A549 (cell line): ENCODE measurements around the gene HOXA4. TPM values are rescaled to one million over a fixed set of nuclear protein-coding genes. Genes with fewer than 3 reads are reported as not detected.

Source experiments
- ATAC-seq, 2 experiments: fragments of 200-7000 bp in 1 of 2; fragments of >200 bp in 1 of 2; cut with Nextera tagmentation in 1 of 2; cut with Tn5 transposase in 1 of 2; 3 replicates each; pipeline versions ENCODE4 v1.8.0 to v1.9.1; 2018 to 2020; ENCODE audit warnings: mild to moderate bottlenecking in 1 of 2, moderate library complexity in 1 of 2
- CTCF ChIA-PET: fragments of 300-600 bp; sonication (Branson Sonifier 250); formaldehyde crosslinking; extraction: SDS; loops from one replicate; lab custom pipeline; 2021; ENCODE audit warnings: antibody characterized with exemption, inconsistent platforms; lab: Yijun Ruan, JAX
- POLR2A ChIA-PET: fragments of 350-600 bp; formaldehyde crosslinking; extraction: SDS; loops from one replicate; lab custom pipeline; 2021; ENCODE audit warnings: antibody characterized with exemption, inconsistent platforms; lab: Yijun Ruan, JAX
- DNase-seq, 2 experiments: peaks; one replicate each; pipeline versions ENCODE4 v3.0.0 to v3.0.0-alpha.2; 2011 to 2016; ENCODE audit warnings: low read depth in 1 of 2, low spot score in 1 of 2
- FAIRE-seq: peaks from 2 replicates; lab custom pipeline; 2011; peaks lifted over from hg19 to GRCh38; lab: Jason Lieb, UNC
- H3K27ac ChIP-seq, 2 experiments: fragments of >200 bp; sonication (Bioruptor Twin); formaldehyde crosslinking; 3 replicates each; pipeline ENCODE4 v1.5.1; 2016 to 2017
- H3K4me1 ChIP-seq: fragments of >200 bp; sonication (Bioruptor Twin); formaldehyde crosslinking; 3 replicates; pipeline ENCODE4 v1.6.1; 2016
- H3K4me2 ChIP-seq: fragments of >200 bp; sonication (Bioruptor Twin); formaldehyde crosslinking; 3 replicates; pipeline ENCODE4 v1.6.1; 2016
- H3K4me3 ChIP-seq: fragments of >200 bp; sonication (Bioruptor Twin); formaldehyde crosslinking; 3 replicates; pipeline ENCODE4 v1.5.1; 2016
- H3K9me3 ChIP-seq: fragments of >200 bp; sonication (Bioruptor Twin); formaldehyde crosslinking; 3 replicates; pipeline ENCODE4 v1.6.1; 2016
- CBX2 ChIP-seq: fragments of 200-600 bp; sonication (generic); IDR thresholded peaks from 2 replicates; pipeline ENCODE4 v1.6.1; 2016; ENCODE audit warnings: low read depth, mild to moderate bottlenecking, borderline replicate concordance
- CBX8 ChIP-seq: fragments of 200-600 bp; sonication (generic); IDR thresholded peaks from 2 replicates; pipeline ENCODE4 v1.6.1; 2016
- CHD2 ChIP-seq: fragments of 150-350 bp; IDR thresholded peaks from 2 replicates; pipeline ENCODE4 v1.6.1; 2014; ENCODE audit warnings: low read length; ENCODE audit not compliant: partially characterized antibody
- FOXS1 ChIP-seq: fragments of 250-450 bp; sonication (Bioruptor Pico); IDR thresholded peaks from 2 replicates; pipeline ENCODE4 v1.5.0; 2020; ENCODE audit warnings: mild to moderate bottlenecking, moderate library complexity
- HOXB5 ChIP-seq: fragments of 250-450 bp; sonication (Bioruptor Pico); IDR thresholded peaks from 2 replicates; pipeline ENCODE4 v1.5.0; 2020; ENCODE audit warnings: mild to moderate bottlenecking, moderate library complexity
- JUN ChIP-seq, 2 experiments: fragments of >200 bp; sonication (Bioruptor Twin); formaldehyde crosslinking; IDR thresholded peaks; 2 replicates in 1 of 2; 3 replicates in 1 of 2; pipeline ENCODE4 v1.6.1; 2016 to 2017
- KDM1A ChIP-seq: fragments of 200-600 bp; sonication (generic); IDR thresholded peaks from 2 replicates; pipeline ENCODE4 v1.6.1; 2016; ENCODE audit warnings: low read depth, mild to moderate bottlenecking
- KDM5A ChIP-seq: fragments of 200-600 bp; sonication (generic); IDR thresholded peaks from 2 replicates; pipeline ENCODE4 v1.6.1; 2016; ENCODE audit warnings: antibody characterized with exemption, mild to moderate bottlenecking
- MAFK ChIP-seq: fragments of 450-650 bp; IDR thresholded peaks from 2 replicates; pipeline ENCODE4 v1.6.1; 2014; ENCODE audit not compliant: partially characterized antibody
- NR3C1 ChIP-seq: fragments of >200 bp; sonication (Bioruptor Twin); formaldehyde crosslinking; IDR thresholded peaks from 3 replicates; pipeline ENCODE4 v1.6.1; 2017
- POLR2A ChIP-seq: IDR thresholded peaks from 2 replicates; pipeline ENCODE4 v1.6.1; 2012; ENCODE audit warnings: mild to moderate bottlenecking, low read length
- RAD21 ChIP-seq, 2 experiments: fragments of >200 bp in 1 of 2; sonication (Bioruptor Twin) in 1 of 2; formaldehyde crosslinking in 1 of 2; IDR thresholded peaks in 1 of 2; conservative IDR thresholded peaks in 1 of 2; 2 replicates in 1 of 2; 3 replicates in 1 of 2; pipeline ENCODE4 v1.6.1; 2012 to 2018; ENCODE audit warnings: inconsistent platforms in 1 of 2
- RCOR1 ChIP-seq: fragments of 150-350 bp; IDR thresholded peaks from 2 replicates; pipeline ENCODE4 v1.6.1; 2014; ENCODE audit warnings: antibody characterized with exemption, low read length, low read depth
- RFX5 ChIP-seq: fragments of 450-650 bp; IDR thresholded peaks from 2 replicates; pipeline ENCODE4 v1.7.1; 2014; ENCODE audit warnings: antibody characterized with exemption, mild to moderate bottlenecking, moderate library complexity
- SMC3 ChIP-seq: fragments of >200 bp; sonication (Bioruptor Twin); formaldehyde crosslinking; IDR thresholded peaks from 3 replicates; pipeline ENCODE4 v1.6.1; 2018; ENCODE audit warnings: inconsistent platforms
- SREBF2 ChIP-seq: fragments of 450-650 bp; IDR thresholded peaks from 2 replicates; pipeline ENCODE4 v1.6.1; 2014; ENCODE audit warnings: mild to moderate bottlenecking, moderate library complexity
- TP53 ChIP-seq: fragments of 250-450 bp; sonication (Bioruptor Pico); IDR thresholded peaks from 2 replicates; pipeline ENCODE4 v1.5.0; 2021; ENCODE audit warnings: mild to moderate bottlenecking, moderate library complexity
- ZSCAN20 ChIP-seq: fragments of 250-450 bp; sonication (Bioruptor Pico); IDR thresholded peaks from 2 replicates; pipeline ENCODE4 v1.8.0; 2022; ENCODE audit warnings: mild to moderate bottlenecking, moderate library complexity
- WGBS: methylation state at CpG from one replicate; pipeline ENCODE4 v1.1.6; 2017; ENCODE audit errors: missing lambda C conversion rate; 5-methylcytosine and 5-hydroxymethylcytosine counted together
- polyA plus RNA-seq, 4 experiments: library from polyadenylated mRNA; depleted of rRNA in 3 of 4; stranded (reverse); fragments of >200 nt; fragmentation: RNase III in 1 of 4; extraction: RNeasy Plus Mini Kit Qiagen cat#74134 plus additional on column Dnase treatment in 1 of 4; gene quantifications; 2 replicates in 3 of 4; 3 replicates in 1 of 4; pipeline ENCODE4 v1.2.3, GENCODE V29; 2011 to 2017
- TF ChIP-seq, protein P1 (sequence below): fragments of 250-450 bp; sonication (Bioruptor Pico); IDR thresholded peaks from 2 replicates; pipeline ENCODE4 v1.5.0; 2020; ENCODE audit warnings: low read depth, mild to moderate bottlenecking, moderate library complexity
- TF ChIP-seq, protein P2 (sequence below): fragments of 450-650 bp; IDR thresholded peaks from 2 replicates; pipeline ENCODE4 v1.6.1; 2014; ENCODE audit warnings: antibody characterized with exemption
- TF ChIP-seq, protein P3 (sequence below): fragments of >200 bp; sonication (Bioruptor Twin); formaldehyde crosslinking; IDR thresholded peaks from 3 replicates; pipeline ENCODE4 v1.5.1; 2016
- TF ChIP-seq, protein P4 (sequence below): fragments of >200 bp; sonication (Bioruptor Twin); formaldehyde crosslinking; IDR thresholded peaks from 3 replicates; pipeline ENCODE4 v1.6.1; 2016
- TF ChIP-seq, protein P5 (sequence below): fragments of 200-600 bp; sonication (generic); IDR thresholded peaks from 2 replicates; pipeline ENCODE4 v1.6.1; 2016; ENCODE audit warnings: antibody characterized with exemption, mild to moderate bottlenecking, moderate library complexity
- TF ChIP-seq, protein P6 (sequence below): fragments of 150-350 bp; IDR thresholded peaks from 2 replicates; pipeline ENCODE4 v1.6.1; 2014; ENCODE audit warnings: low read depth, mild to moderate bottlenecking, low read length

Gene HOXA4
- polyA plus RNA-seq, 2 of the 4 experiments (the other 2 are of a cell fraction), result 2.1 to 2.6 TPM

DNA sequence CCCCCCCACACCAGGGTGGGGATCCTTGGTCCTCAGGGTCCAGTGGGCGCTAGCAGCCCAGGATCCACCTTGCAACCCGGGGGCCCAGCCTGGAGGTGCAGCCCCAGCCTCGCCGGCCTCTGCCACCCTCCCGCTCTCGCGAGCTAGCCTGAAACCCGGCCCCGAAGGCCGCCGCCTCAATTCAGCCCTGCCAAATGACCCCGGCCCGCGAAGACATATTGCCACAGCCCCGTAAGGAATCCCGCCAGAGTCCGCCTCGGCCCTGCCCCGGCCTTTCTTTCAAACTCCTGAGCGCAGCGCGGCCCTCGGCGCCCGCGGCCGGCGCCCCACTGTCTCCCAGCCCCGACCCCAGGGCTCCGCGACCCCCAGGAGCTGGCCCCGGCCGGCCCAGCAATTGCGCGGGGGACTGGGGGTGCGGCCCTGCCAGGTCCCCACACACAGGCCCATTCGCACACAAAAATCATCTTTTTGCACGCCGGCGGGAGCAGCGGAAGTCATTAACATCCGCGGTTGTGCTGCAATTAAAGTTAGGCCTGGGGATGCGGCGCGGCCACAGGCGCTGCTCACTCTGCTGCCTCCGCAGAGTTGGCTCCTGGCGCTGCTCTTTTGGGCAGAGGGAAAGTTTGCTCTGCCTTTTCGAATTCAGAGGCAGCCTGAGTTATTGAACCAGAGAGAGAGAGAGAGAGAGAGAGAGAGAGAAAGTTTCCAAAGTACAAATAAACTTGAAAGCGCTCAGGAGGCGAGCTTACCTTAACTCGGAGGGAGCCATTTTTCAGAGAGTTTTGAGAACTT is 9.0 kb upstream of the HOXA4 start:
- no peak for ATAC-seq
- peaks cover 39% of the 10 kb centered on the region for H3K4me1 ChIP-seq
- TF ChIP-seq HOXB5 (CRISPR knock-in tag) (no peak), RAD21 (conservative IDR thresholded peaks at IDR 0.05 in 1 of 2, IDR thresholded peaks at IDR 0.05 in 1 of 2) (no peak)
- TF ChIP-seq, all 56 proteins: peak for 0
- FAIRE-seq, result no peak
- no peak overlapping the region for H3K27ac ChIP-seq
- H3K9me3 ChIP-seq, result no peaks in the 10 kb centered on the region
- H3K4me3 ChIP-seq, result no peak overlapping the region
- DNase-seq, result no peak
- ChIA-PET POLR2A (no interaction called here), CTCF (interaction anchor here (1.3 to 5.1 kb wide), 3 partner anchors 9 to 31 kb away, joined by 3 to 36 read pairs (median 6); partner anchors contain the start of genes HOXA3 and HOXA4)
- H3K4me2 ChIP-seq, result no peak overlapping the region
- WGBS, result 97% methylated on average over 43 of the region's 53 CpGs

DNA sequence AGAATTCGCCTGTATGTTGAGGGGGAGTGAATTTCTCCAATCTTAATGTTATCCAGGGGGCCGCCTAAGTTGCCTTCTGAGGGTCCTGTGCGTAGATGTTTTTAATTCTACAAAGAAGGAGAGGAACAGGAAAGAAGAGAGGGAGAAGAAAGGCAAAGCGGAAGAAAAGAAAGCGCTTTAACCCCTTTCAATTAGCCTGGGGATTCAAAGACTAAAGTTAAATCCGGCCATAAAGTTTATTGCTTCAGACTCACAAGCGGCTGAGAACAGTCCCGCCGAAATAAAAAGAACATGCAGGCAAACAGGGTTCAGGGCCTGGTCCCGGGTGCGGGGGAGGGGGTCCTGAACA is 8.4 kb upstream of the HOXA4 start:
- FAIRE-seq, result no peak
- no peak overlapping the region; a peak in 1 of 6 replicates for H3K27ac ChIP-seq
- CTCF ChIA-PET, result interaction anchor here (1.3 to 2.8 kb wide), 2 partner anchors 8 to 30 kb away, joined by 3 to 6 read pairs; partner anchors contain the start of gene HOXA4

DNA sequence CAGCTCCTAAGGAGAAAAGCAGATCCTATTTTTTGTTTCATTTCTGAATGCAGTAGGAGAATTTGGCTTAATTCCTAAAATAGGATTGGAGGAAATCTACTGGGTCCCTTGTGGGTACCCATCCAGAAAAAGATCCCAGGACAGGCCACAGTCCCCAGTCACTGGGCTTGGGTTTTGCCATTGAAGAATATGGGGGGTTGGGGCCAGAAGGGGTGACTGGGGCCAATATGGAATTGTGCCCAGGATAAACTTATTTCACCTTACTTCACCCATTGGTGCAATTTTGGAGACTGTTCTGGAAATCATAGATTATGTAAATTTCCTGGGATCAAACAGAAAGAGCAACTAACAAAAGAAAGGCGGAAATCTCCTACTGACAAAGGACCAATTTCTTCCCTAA is 7.9 kb upstream of the HOXA4 start:
- no peak for FAIRE-seq
- Histone ChIP-seq H3K4me1 (peaks cover 50% of the 10 kb centered on the region), H3K27ac (peak overlapping the region in 1 of 2 experiments; percentile 19; a peak in 1 of 6 replicates), H3K9me3 (no peaks in the 10 kb centered on the region), H3K4me2 (0 out of 3 replicates have a peak overlapping the region, but pooled peaks have one; percentile 5), H3K4me3 (no peak overlapping the region)
- ATAC-seq, result no peak
- DNase-seq, result no peak
- ChIA-PET POLR2A (no interaction called here), CTCF (no interaction called here)
- WGBS, result 97% methylated on average over 1 of the region's 1 CpG
- no peak for TF ChIP-seq SREBF2
- no peak for TF ChIP-seq ZSCAN20 (CRISPR knock-in tag)
- TF ChIP-seq CBX2, result no peak
- no peak for TF ChIP-seq POLR2A
- no peak for TF ChIP-seq KDM1A
- TF ChIP-seq, protein P1, sequence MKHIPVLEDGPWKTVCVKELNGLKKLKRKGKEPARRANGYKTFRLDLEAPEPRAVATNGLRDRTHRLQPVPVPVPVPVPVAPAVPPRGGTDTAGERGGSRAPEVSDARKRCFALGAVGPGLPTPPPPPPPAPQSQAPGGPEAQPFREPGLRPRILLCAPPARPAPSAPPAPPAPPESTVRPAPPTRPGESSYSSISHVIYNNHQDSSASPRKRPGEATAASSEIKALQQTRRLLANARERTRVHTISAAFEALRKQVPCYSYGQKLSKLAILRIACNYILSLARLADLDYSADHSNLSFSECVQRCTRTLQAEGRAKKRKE, result no peak
- TF ChIP-seq RCOR1, result no peak
- no peak for TF ChIP-seq FOXS1 (CRISPR knock-in tag)
- no peak for TF ChIP-seq NR3C1
- TF ChIP-seq, protein P2, sequence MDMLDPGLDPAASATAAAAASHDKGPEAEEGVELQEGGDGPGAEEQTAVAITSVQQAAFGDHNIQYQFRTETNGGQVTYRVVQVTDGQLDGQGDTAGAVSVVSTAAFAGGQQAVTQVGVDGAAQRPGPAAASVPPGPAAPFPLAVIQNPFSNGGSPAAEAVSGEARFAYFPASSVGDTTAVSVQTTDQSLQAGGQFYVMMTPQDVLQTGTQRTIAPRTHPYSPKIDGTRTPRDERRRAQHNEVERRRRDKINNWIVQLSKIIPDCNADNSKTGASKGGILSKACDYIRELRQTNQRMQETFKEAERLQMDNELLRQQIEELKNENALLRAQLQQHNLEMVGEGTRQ, result no peak
- TF ChIP-seq, protein P3, sequence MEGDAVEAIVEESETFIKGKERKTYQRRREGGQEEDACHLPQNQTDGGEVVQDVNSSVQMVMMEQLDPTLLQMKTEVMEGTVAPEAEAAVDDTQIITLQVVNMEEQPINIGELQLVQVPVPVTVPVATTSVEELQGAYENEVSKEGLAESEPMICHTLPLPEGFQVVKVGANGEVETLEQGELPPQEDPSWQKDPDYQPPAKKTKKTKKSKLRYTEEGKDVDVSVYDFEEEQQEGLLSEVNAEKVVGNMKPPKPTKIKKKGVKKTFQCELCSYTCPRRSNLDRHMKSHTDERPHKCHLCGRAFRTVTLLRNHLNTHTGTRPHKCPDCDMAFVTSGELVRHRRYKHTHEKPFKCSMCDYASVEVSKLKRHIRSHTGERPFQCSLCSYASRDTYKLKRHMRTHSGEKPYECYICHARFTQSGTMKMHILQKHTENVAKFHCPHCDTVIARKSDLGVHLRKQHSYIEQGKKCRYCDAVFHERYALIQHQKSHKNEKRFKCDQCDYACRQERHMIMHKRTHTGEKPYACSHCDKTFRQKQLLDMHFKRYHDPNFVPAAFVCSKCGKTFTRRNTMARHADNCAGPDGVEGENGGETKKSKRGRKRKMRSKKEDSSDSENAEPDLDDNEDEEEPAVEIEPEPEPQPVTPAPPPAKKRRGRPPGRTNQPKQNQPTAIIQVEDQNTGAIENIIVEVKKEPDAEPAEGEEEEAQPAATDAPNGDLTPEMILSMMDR, result no peak
- TF ChIP-seq CBX8, result no peak
- TF ChIP-seq, protein P4, sequence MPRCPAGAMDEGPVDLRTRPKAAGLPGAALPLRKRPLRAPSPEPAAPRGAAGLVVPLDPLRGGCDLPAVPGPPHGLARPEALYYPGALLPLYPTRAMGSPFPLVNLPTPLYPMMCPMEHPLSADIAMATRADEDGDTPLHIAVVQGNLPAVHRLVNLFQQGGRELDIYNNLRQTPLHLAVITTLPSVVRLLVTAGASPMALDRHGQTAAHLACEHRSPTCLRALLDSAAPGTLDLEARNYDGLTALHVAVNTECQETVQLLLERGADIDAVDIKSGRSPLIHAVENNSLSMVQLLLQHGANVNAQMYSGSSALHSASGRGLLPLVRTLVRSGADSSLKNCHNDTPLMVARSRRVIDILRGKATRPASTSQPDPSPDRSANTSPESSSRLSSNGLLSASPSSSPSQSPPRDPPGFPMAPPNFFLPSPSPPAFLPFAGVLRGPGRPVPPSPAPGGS, result no peak
- no peak for TF ChIP-seq SMC3

More for the DNA sequence above, 8.4 kb upstream of the HOXA4 start:
- Histone ChIP-seq H3K4me2 (no peak overlapping the region), H3K4me3 (no peak overlapping the region), H3K4me1 (peaks cover 45% of the 10 kb centered on the region), H3K9me3 (no peaks in the 10 kb centered on the region)
- 88% methylated on average over 11 of the region's 11 CpGs for WGBS
- no peak for DNase-seq
- POLR2A ChIA-PET, result no interaction called here
- ATAC-seq, result no peak
- no peak for TF ChIP-seq KDM5A
- TF ChIP-seq SREBF2, result no peak
- no peak for TF ChIP-seq SMC3
- no peak for TF ChIP-seq MAFK
- TF ChIP-seq, protein P5, sequence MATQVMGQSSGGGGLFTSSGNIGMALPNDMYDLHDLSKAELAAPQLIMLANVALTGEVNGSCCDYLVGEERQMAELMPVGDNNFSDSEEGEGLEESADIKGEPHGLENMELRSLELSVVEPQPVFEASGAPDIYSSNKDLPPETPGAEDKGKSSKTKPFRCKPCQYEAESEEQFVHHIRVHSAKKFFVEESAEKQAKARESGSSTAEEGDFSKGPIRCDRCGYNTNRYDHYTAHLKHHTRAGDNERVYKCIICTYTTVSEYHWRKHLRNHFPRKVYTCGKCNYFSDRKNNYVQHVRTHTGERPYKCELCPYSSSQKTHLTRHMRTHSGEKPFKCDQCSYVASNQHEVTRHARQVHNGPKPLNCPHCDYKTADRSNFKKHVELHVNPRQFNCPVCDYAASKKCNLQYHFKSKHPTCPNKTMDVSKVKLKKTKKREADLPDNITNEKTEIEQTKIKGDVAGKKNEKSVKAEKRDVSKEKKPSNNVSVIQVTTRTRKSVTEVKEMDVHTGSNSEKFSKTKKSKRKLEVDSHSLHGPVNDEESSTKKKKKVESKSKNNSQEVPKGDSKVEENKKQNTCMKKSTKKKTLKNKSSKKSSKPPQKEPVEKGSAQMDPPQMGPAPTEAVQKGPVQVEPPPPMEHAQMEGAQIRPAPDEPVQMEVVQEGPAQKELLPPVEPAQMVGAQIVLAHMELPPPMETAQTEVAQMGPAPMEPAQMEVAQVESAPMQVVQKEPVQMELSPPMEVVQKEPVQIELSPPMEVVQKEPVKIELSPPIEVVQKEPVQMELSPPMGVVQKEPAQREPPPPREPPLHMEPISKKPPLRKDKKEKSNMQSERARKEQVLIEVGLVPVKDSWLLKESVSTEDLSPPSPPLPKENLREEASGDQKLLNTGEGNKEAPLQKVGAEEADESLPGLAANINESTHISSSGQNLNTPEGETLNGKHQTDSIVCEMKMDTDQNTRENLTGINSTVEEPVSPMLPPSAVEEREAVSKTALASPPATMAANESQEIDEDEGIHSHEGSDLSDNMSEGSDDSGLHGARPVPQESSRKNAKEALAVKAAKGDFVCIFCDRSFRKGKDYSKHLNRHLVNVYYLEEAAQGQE, result no peak
- TF ChIP-seq CBX8, result no peak
- TF ChIP-seq CHD2, result no peak
- TF ChIP-seq, protein P6, sequence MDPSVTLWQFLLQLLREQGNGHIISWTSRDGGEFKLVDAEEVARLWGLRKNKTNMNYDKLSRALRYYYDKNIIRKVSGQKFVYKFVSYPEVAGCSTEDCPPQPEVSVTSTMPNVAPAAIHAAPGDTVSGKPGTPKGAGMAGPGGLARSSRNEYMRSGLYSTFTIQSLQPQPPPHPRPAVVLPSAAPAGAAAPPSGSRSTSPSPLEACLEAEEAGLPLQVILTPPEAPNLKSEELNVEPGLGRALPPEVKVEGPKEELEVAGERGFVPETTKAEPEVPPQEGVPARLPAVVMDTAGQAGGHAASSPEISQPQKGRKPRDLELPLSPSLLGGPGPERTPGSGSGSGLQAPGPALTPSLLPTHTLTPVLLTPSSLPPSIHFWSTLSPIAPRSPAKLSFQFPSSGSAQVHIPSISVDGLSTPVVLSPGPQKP, result no peak
- no peak for TF ChIP-seq JUN (IDR thresholded peaks at IDR 0.05)
- no peak for TF ChIP-seq TP53 (CRISPR knock-in tag)
- no peak for TF ChIP-seq RFX5
